OCI-LY7 (cell line): Measurements from ENCODE around the gene HJURP.

ENCODE experiments used
- CTCF ChIP-seq: fragments of 200-600 bp; sonication (generic); conservative IDR thresholded peaks from 2 replicates; pipeline ENCODE4 v1.5.1; 2014; ENCODE audit warnings: mild to moderate bottlenecking, antibody characterized with exemption, low read length, moderate library complexity, mixed read lengths
- EZH2phosphoT487 ChIP-seq: fragments of 200-600 bp; sonication (generic); IDR thresholded peaks from 2 replicates; pipeline ENCODE4 v1.6.1; 2018; ENCODE audit warnings: low read depth, borderline replicate concordance, mild to moderate bottlenecking, mixed run types, antibody characterized with exemption, low read length, moderate library complexity, mixed read lengths

GRCh38 chr2:233839447-233839820 lies 14.9 kb downstream of the HJURP start:
- TF ChIP-seq CTCF (no peak), EZH2phosphoT487 (no peak)
